BJ (cell line): ENCODE measurements around the gene CRYBG2. TPM values are rescaled to one million over a fixed set of nuclear protein-coding genes. Genes with fewer than 3 reads are reported as not detected.
"Not testable (repeated sequence)": the region's sequence is repeated elsewhere in the genome, so short reads cannot be mapped to it uniquely, and the experiment has no call there.

Experiments
- CTCF ChIA-PET: fragments of 350-600 bp; formaldehyde crosslinking; extraction: SDS; loops from one replicate; lab custom pipeline; 2021; ENCODE audit warnings: antibody characterized with exemption, inconsistent platforms; lab: Yijun Ruan, JAX
- POLR2A ChIA-PET: fragments of 300-600 bp; sonication (Branson Sonifier 250); formaldehyde crosslinking; extraction: SDS; loops from one replicate; lab custom pipeline; 2021; ENCODE audit warnings: antibody characterized with exemption; lab: Charles Lee
- DNase-seq: peaks from one replicate; pipeline ENCODE4 v3.0.0-alpha.2; 2011; ENCODE audit warnings: low read depth
- H3K27me3 ChIP-seq: 2 replicates; pipeline ENCODE4 v1.6.0; 2011; ENCODE audit warnings: low read length; ENCODE audit not compliant: control insufficient read depth, insufficient read depth
- H3K36me3 ChIP-seq: 2 replicates; pipeline ENCODE4 v1.5.1; 2011; ENCODE audit warnings: low read length; ENCODE audit not compliant: control insufficient read depth, insufficient read depth
- H3K4me3 ChIP-seq: 2 replicates; pipeline ENCODE4 v1.5.1; 2011; ENCODE audit warnings: low read depth, mild to moderate bottlenecking, control low read depth, low read length
- CTCF ChIP-seq: IDR thresholded peaks from 2 replicates; pipeline ENCODE4 v1.5.1; 2011; ENCODE audit warnings: low read depth, mild to moderate bottlenecking, control low read depth, inconsistent platforms, low read length, moderate library complexity; ENCODE audit not compliant: insufficient read depth
- polyA plus RNA-seq: library from polyadenylated mRNA; depleted of rRNA; stranded (reverse); fragments of >200 nt; gene quantifications from 2 replicates; pipeline ENCODE4 v1.2.3, GENCODE V29; 2011

Gene CRYBG2
- polyA plus RNA-seq, 1 experiment: 0.44 TPM

- ChIA-PET POLR2A (no interaction called here), CTCF (interaction anchor here (1.1 to 4.9 kb wide), 2 partner anchors 11 to 24 kb away, joined by 3 to 27 read pairs; no protein-coding TSS in a partner anchor)
- TF ChIP-seq CTCF: no peak
- no peaks in the 10 kb centered on the region for H3K36me3 ChIP-seq
- no peaks in the 10 kb centered on the region for H3K27me3 ChIP-seq
- no peak overlapping the region for H3K4me3 ChIP-seq
- no peak for DNase-seq
These were observed 57.4 kb downstream of the CRYBG2 start for GRCh38 chr1:26296340-26297056.

GRCh38 chr1:26295194-26296138 lies 58.5 kb downstream of the CRYBG2 start:
- no peak for TF ChIP-seq CTCF
- ChIA-PET CTCF (interaction anchor here (4.9 kb wide), 1 partner anchor 10 kb away, joined by 27 read pairs; no protein-coding TSS in a partner anchor), POLR2A (no interaction called here)
- DNase-seq: no peak
- Histone ChIP-seq H3K36me3 (no peaks in the 10 kb centered on the region), H3K4me3 (no peak overlapping the region), H3K27me3 (no peaks in the 10 kb centered on the region)

GRCh38 chr1:26293911-26294463 lies 59.9 kb downstream of the CRYBG2 start:
- Histone ChIP-seq H3K36me3 (no peaks in the 10 kb centered on the region; the same call in 1 of the 2 replicates), H3K4me3 (no peak overlapping the region), H3K27me3 (no peaks in the 10 kb centered on the region)
- TF ChIP-seq CTCF: no peak
- no peak for DNase-seq
- CTCF ChIA-PET: interaction anchor here (1.3 kb wide), 1 partner anchor 9 kb away, joined by 5 read pairs; no protein-coding TSS in a partner anchor
- POLR2A ChIA-PET: no interaction called here

- H3K4me3 ChIP-seq, H3K36me3 ChIP-seq, POLR2A ChIA-PET, DNase-seq, H3K27me3 ChIP-seq: not testable (repeated sequence)
- CTCF ChIA-PET: interaction anchor here (0.7 kb wide), 1 partner anchor 29 kb away, joined by 3 read pairs; no protein-coding TSS in a partner anchor
These were observed 61.2 kb downstream of the CRYBG2 start for GRCh38 chr1:26292735-26293134.

- ChIA-PET CTCF (no interaction called here), POLR2A (no interaction called here)
- no peaks in the 10 kb centered on the region; the same call in 1 of the 2 replicates for H3K36me3 ChIP-seq
- H3K4me3 ChIP-seq: no peak overlapping the region
- H3K27me3 ChIP-seq: no peaks in the 10 kb centered on the region
- no peak for DNase-seq
- no peak for TF ChIP-seq CTCF
These were observed 62.0 kb downstream of the CRYBG2 start for GRCh38 chr1:26291939-26292338.
